H1 (cell line): ENCODE results near the gene PTGES2. TPM values are rescaled to one million over a fixed set of nuclear protein-coding genes. Genes with fewer than 3 reads are reported as not detected.

Experiments
- CTCF ChIA-PET: fragments of 300-600 bp; sonication (Branson Sonifier 250); formaldehyde crosslinking; loops from one replicate; lab custom pipeline; 2021; ENCODE audit not compliant: partially characterized antibody; lab: Charles Lee
- POLR2A ChIA-PET: fragments of 300-600 bp; sonication (Branson Sonifier 250); formaldehyde crosslinking; loops from one replicate; lab custom pipeline; 2021; ENCODE audit warnings: inconsistent platforms; ENCODE audit not compliant: partially characterized antibody; lab: Charles Lee
- DNase-seq, 2 experiments: peaks; one replicate each; pipeline versions ENCODE4 v3.0.0 to v3.0.0-alpha.2; 2010 to 2022; ENCODE audit warnings: low spot score in 2 of 2, low read depth in 1 of 2, mixed read lengths in 1 of 2
- FAIRE-seq: peaks from 2 replicates; lab custom pipeline; 2011; peaks lifted over from hg19 to GRCh38; lab: Jason Lieb, UNC
- H2AFZ ChIP-seq: 2 replicates; pipeline ENCODE4 v1.8.1; 2012; ENCODE audit warnings: low read length, inconsistent platforms
- H2AK5ac ChIP-seq: 2 replicates; pipeline ENCODE4 v1.6.1; 2013; ENCODE audit warnings: low read depth, low read length
- H2BK120ac ChIP-seq: replicated peaks from 2 replicates; pipeline ENCODE3; 2013; ENCODE audit warnings: low read depth, low read length, inconsistent platforms
- H2BK12ac ChIP-seq: 2 replicates; pipeline ENCODE4 v1.6.1; 2013; ENCODE audit warnings: low read depth, low read length
- H2BK15ac ChIP-seq: 2 replicates; pipeline ENCODE4 v1.6.1; 2013; ENCODE audit warnings: low read length
- H2BK20ac ChIP-seq: 2 replicates; pipeline ENCODE4 v1.6.1; 2013; ENCODE audit warnings: low read length
- H2BK5ac ChIP-seq: 2 replicates; pipeline ENCODE4 v1.6.1; 2013; ENCODE audit warnings: low read depth, low read length
- H3K14ac ChIP-seq: 2 replicates; pipeline ENCODE4 v1.6.1; 2013; ENCODE audit warnings: inconsistent platforms; ENCODE audit not compliant: insufficient read length
- H3K18ac ChIP-seq: 2 replicates; pipeline ENCODE4 v1.6.1; 2013; ENCODE audit warnings: low read length; ENCODE audit errors: extremely low read depth
- H3K23ac ChIP-seq: 2 replicates; pipeline ENCODE4 v1.6.1; 2013; ENCODE audit warnings: inconsistent platforms; ENCODE audit not compliant: insufficient read length
- H3K23me2 ChIP-seq: 2 replicates; pipeline ENCODE4 v1.6.1; 2013; ENCODE audit warnings: low read depth, low read length
- H3K27ac ChIP-seq: 2 replicates; pipeline ENCODE4 v1.6.1; 2011; ENCODE audit warnings: low read depth, low read length, inconsistent platforms
- H3K27me3 ChIP-seq, 4 experiments: replicated peaks in 1 of 4; 1 replicate in 1 of 4; 2 replicates in 3 of 4; pipeline versions ENCODE4 v1.6.1 to v1.8.1; 2011 to 2013; ENCODE audit warnings: low read length in 3 of 4, mild to moderate bottlenecking in 3 of 4, inconsistent platforms in 2 of 4, mixed read lengths in 2 of 4, moderate library complexity in 1 of 4; ENCODE audit not compliant: control insufficient read depth in 3 of 4, insufficient read depth in 3 of 4; ENCODE audit errors: extremely low read depth in 1 of 4
- H3K36me3 ChIP-seq, 4 experiments: 2 replicates each; pipeline versions ENCODE4 v1.6.1 to v1.8.1; 2011 to 2013; ENCODE audit warnings: mild to moderate bottlenecking in 4 of 4, low read length in 3 of 4, moderate library complexity in 2 of 4, control low read depth in 1 of 4, inconsistent platforms in 1 of 4; ENCODE audit not compliant: insufficient read depth in 4 of 4, control insufficient read depth in 2 of 4
- H3K4ac ChIP-seq: replicated peaks from 2 replicates; pipeline ENCODE3; 2013; ENCODE audit warnings: low read length, low read depth, mixed read lengths, inconsistent platforms; ENCODE audit not compliant: insufficient read length
- H3K4me1 ChIP-seq, 4 experiments: replicated peaks in 1 of 4; 1 replicate in 1 of 4; 2 replicates in 3 of 4; pipeline versions ENCODE4 v1.6.1 to v1.8.1; 2011 to 2013; ENCODE audit warnings: low read length in 3 of 4, inconsistent platforms in 2 of 4, mixed read lengths in 1 of 4; ENCODE audit not compliant: insufficient read depth in 4 of 4, control insufficient read depth in 3 of 4
- H3K4me2 ChIP-seq, 2 experiments: 2 replicates each; pipeline versions ENCODE4 v1.6.1 to v1.8.1; 2011 to 2013; ENCODE audit warnings: low read depth in 2 of 2, low read length in 2 of 2, control low read depth in 1 of 2, inconsistent platforms in 1 of 2, mild to moderate bottlenecking in 1 of 2; ENCODE audit not compliant: insufficient read depth in 1 of 2
- H3K4me3 ChIP-seq, 4 experiments: fragments of 200-600, 300-600 bp in 1 of 4; sonication (generic), shearing (Covaris generic), sonication (Bioruptor Twin) in 1 of 4; 2 replicates each; pipeline versions ENCODE4 v1.5.1 to v1.8.1; 2011 to 2016; ENCODE audit warnings: low read length in 4 of 4, low read depth in 3 of 4, control low read depth in 2 of 4, inconsistent platforms in 2 of 4, mild to moderate bottlenecking in 2 of 4, mixed read lengths in 1 of 4, moderate library complexity in 1 of 4; ENCODE audit not compliant: insufficient read depth in 2 of 4; ENCODE audit errors: extremely low read depth in 1 of 4
- H3K56ac ChIP-seq: replicated peaks from 2 replicates; pipeline ENCODE3; 2013; ENCODE audit warnings: low read depth, mild to moderate bottlenecking, mixed read lengths, low read length, inconsistent platforms; ENCODE audit not compliant: insufficient read length
- H3K79me1 ChIP-seq: 2 replicates; pipeline ENCODE4 v1.6.1; 2013; ENCODE audit warnings: low read depth, low read length, control low read depth
- H3K79me2 ChIP-seq, 2 experiments: 2 replicates each; pipeline versions ENCODE4 v1.6.1 to v1.8.1; 2012 to 2013; ENCODE audit warnings: low read length in 2 of 2, mild to moderate bottlenecking in 2 of 2, inconsistent platforms in 1 of 2; ENCODE audit not compliant: insufficient read depth in 2 of 2, control insufficient read depth in 1 of 2
- H3K9ac ChIP-seq, 4 experiments: replicated peaks in 1 of 4; 1 replicate in 1 of 4; 2 replicates in 3 of 4; pipeline versions ENCODE4 v1.6.1 to v1.8.1; 2011 to 2013; ENCODE audit warnings: low read depth in 3 of 4, low read length in 3 of 4, control low read depth in 2 of 4, mild to moderate bottlenecking in 2 of 4, moderate library complexity in 2 of 4, inconsistent platforms in 1 of 4; ENCODE audit errors: extremely low read depth in 1 of 4
- H3K9me3 ChIP-seq, 2 experiments: 2 replicates each; pipeline versions ENCODE4 v1.6.1 to v1.8.1; 2012 to 2013; ENCODE audit warnings: mild to moderate bottlenecking in 2 of 2, moderate library complexity in 2 of 2, control low read depth in 1 of 2, inconsistent platforms in 1 of 2, low read depth in 1 of 2, low read length in 1 of 2, mixed read lengths in 1 of 2; ENCODE audit not compliant: insufficient read depth in 2 of 2
- H4K20me1 ChIP-seq, 2 experiments: replicated peaks in 1 of 2; 2 replicates each; pipeline versions ENCODE3 to v1.8.1; 2011 to 2013; ENCODE audit warnings: inconsistent platforms in 2 of 2, low read length in 2 of 2, mild to moderate bottlenecking in 1 of 2; ENCODE audit not compliant: insufficient read depth in 2 of 2, control insufficient read depth in 1 of 2
- H4K5ac ChIP-seq: 2 replicates; pipeline ENCODE4 v1.6.1; 2013; ENCODE audit warnings: low read length, low read depth, mixed read lengths, inconsistent platforms; ENCODE audit not compliant: insufficient read length
- H4K8ac ChIP-seq: 2 replicates; pipeline ENCODE4 v1.8.0; 2013; ENCODE audit warnings: mild to moderate bottlenecking, moderate library complexity, low read length, inconsistent platforms; ENCODE audit not compliant: insufficient read depth; ENCODE audit errors: extremely low read depth
- H4K91ac ChIP-seq: replicated peaks from 2 replicates; pipeline ENCODE3; 2013; ENCODE audit warnings: low read length, mixed read lengths, inconsistent platforms; ENCODE audit not compliant: insufficient read length
- ASH2L ChIP-seq: fragments of 200-600, 300-600 bp; sonication (generic); IDR thresholded peaks from one replicate; pipeline ENCODE4 v1.7.1; 2017; ENCODE audit warnings: low read length
- YY1 ChIP-seq: IDR thresholded peaks from 2 replicates; pipeline ENCODE4 v1.6.1; 2011; ENCODE audit warnings: low read depth, mild to moderate bottlenecking, low read length
- WGBS, 2 experiments: shearing (Covaris generic) in 1 of 2; methylation state at CpG; one replicate each; pipeline versions ENCODE4 v1.1.6 to v1.1.7; 2013 to 2015; ENCODE audit warnings: low lambda C conversion rate in 2 of 2, mixed read lengths in 2 of 2, inconsistent platforms in 1 of 2, low coverage in 1 of 2, missing lambda C conversion rate in 1 of 2; ENCODE audit not compliant: insufficient replicate concordance in 2 of 2, insufficient coverage in 1 of 2, insufficient read length in 1 of 2; ENCODE audit errors: extremely low coverage in 1 of 2, missing lambda C conversion rate in 1 of 2; 5-methylcytosine and 5-hydroxymethylcytosine counted together
- polyA plus RNA-seq, 7 experiments: library from polyadenylated mRNA; depleted of rRNA in 3 of 7; stranded (reverse) in 5 of 7; unstranded in 2 of 7; fragments of >200 nt in 5 of 7; fragments of 200-250 nt in 2 of 7; gene quantifications; 1 replicate in 5 of 7; 2 replicates in 1 of 7; 4 replicates in 1 of 7; pipeline versions ENCODE4 v1.2.1 to v1.2.3, GENCODE V29; 2011 to 2013; ENCODE audit warnings: missing spikeins in 2 of 7, mixed read lengths in 2 of 7
- total RNA-seq: library from RNA; stranded (reverse); fragmentation: NEBNext Ultra II Directional; extraction: Animal tissue kit (Norgen Biotek cat#: 25700); gene quantifications from 2 replicates; pipeline ENCODE4 v1.2.1, GENCODE V29; 2021

The PTGES2 gene
- total and polyA plus RNA-seq, 2 of the 8 experiments (the other 6 are each of a cell fraction or from before 2014, with no cell fraction given), result 80.7 to 81.2 TPM

DNA sequence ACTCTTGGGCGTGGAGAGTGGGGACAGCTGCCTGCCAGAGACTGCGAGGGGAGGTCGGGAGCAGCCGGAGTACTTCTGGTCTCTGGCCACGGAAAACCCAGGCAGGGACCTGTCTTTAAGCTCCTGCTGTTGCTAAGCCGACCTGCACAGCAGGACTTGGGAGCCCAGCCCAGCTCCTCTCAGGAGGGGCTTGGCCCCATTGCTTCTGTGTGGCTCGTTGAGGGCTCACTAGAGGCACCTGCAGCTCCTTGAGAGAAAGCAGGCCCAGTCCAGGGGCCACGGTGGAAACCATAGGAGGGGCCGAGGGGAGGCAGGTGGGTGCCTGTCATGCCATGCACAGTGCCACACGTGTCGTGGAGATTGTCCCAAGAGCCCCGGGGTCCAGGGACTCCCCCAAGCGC is 18.4 kb upstream of the PTGES2 start:
- Histone ChIP-seq H3K27ac (no peak overlapping the region), H3K27me3 (no peaks in the 10 kb centered on the region), H3K4ac (no peak overlapping the region), H4K8ac (no peak overlapping the region), H2BK120ac (no peak overlapping the region), H3K9me3 (no peaks in the 10 kb centered on the region), H2BK12ac (no peak overlapping the region), H3K9ac (no peak overlapping the region), H3K56ac (no peak overlapping the region), H2AFZ (no peak overlapping the region), H3K23me2 (no peaks in the 10 kb centered on the region), H3K4me1 (peaks cover 0 to 7% (median 3%) of the 10 kb centered on the region in 4 experiments; a peak in 5 of 7 replicates), H3K14ac (no peak overlapping the region), H2BK5ac (no peak overlapping the region), H3K18ac (no peak overlapping the region), H3K79me2 (no peaks in the 10 kb centered on the region), H4K5ac (no peak overlapping the region), H2AK5ac (no peak overlapping the region), H4K91ac (no peak overlapping the region), H3K4me3 (no peak overlapping the region; a peak in 1 of 8 replicates), H3K23ac (no peak overlapping the region), H2BK15ac (no peak overlapping the region), H4K20me1 (no peaks in the 10 kb centered on the region), H3K79me1 (no peaks in the 10 kb centered on the region), H3K36me3 (no peaks in the 10 kb centered on the region), H3K4me2 (no peak overlapping the region), H2BK20ac (no peak overlapping the region)
- FAIRE-seq (no peak), DNase-seq (no peak)
- ChIA-PET POLR2A (interaction anchor here (1.0 to 2.5 kb wide), 6 partner anchors 9 to 29 kb away, joined by 3 to 6 read pairs (median 4); no protein-coding TSS in a partner anchor), CTCF (interaction anchor here (0.6 to 1.9 kb wide), 5 partner anchors 9 to 401 kb away, joined by 3 to 8 read pairs (median 3); no protein-coding TSS in a partner anchor)
- 85% methylated on average over 13 of the region's 13 CpGs; no CpG with 5 or more reads in 1 of the 2 experiments for WGBS, 2 experiments
- TF ChIP-seq ASH2L, result no peak
- no peak for TF ChIP-seq YY1
